ENCODE measurements around the gene ASB18.
"Not testable (repeated sequence)": the region's sequence is repeated elsewhere in the genome, so short reads cannot be mapped to it uniquely, and the experiment has no call there.

Gene ASB18

GRCh38 chr2:236264256-236264655, at the start of gene ASB18:
Gene ASB18 (minus strand): TSS chr2:236264406. CDS start chr2:236264345, 61 bp downstream.
- DNase-seq: no peak

GRCh38 chr2:236311286-236311685, 47.1 kb upstream of the ASB18 start:
- DNase-seq: no peak

GRCh38 chr2:236309669-236310029, 45.4 kb upstream of the ASB18 start:
- DNase-seq: no peak

- DNase-seq: no peak
Observed at GRCh38 chr2:236308855-236309668, 44.9 kb upstream of the ASB18 start.

- no peak for DNase-seq
Observed at GRCh38 chr2:236307641-236308040, 43.4 kb upstream of the ASB18 start.

GRCh38 chr2:236306825-236307540, 42.8 kb upstream of the ASB18 start:
- DNase-seq: no peak

- DNase-seq: no peak
Observed at GRCh38 chr2:236305964-236306605, 41.9 kb upstream of the ASB18 start.

GRCh38 chr2:236305531-236305930, 41.3 kb upstream of the ASB18 start:
- no peak for DNase-seq

GRCh38 chr2:236303935-236304334, 39.7 kb upstream of the ASB18 start:
- DNase-seq: no peak

- DNase-seq: no peak
Observed at GRCh38 chr2:236302555-236302954, 38.3 kb upstream of the ASB18 start.

GRCh38 chr2:236298924-236299475, 34.8 kb upstream of the ASB18 start:
- no peak for DNase-seq

GRCh38 chr2:236295481-236295880, 31.3 kb upstream of the ASB18 start:
- no peak for DNase-seq

GRCh38 chr2:236294647-236295046, 30.4 kb upstream of the ASB18 start:
- no peak for DNase-seq

- DNase-seq: no peak
Observed at GRCh38 chr2:236293241-236293810, 29.1 kb upstream of the ASB18 start.

- DNase-seq: no peak
Observed at GRCh38 chr2:236291911-236292310, 27.7 kb upstream of the ASB18 start.

- DNase-seq: no peak
Observed at GRCh38 chr2:236291476-236291875, 27.3 kb upstream of the ASB18 start.

- DNase-seq: no peak
Observed at GRCh38 chr2:236290742-236291425, 26.7 kb upstream of the ASB18 start.

GRCh38 chr2:236289766-236290462, 25.7 kb upstream of the ASB18 start:
- no peak for DNase-seq

- not testable (repeated sequence) for DNase-seq
Observed at GRCh38 chr2:236288373-236288772, 24.2 kb upstream of the ASB18 start.

- no peak for DNase-seq
Observed at GRCh38 chr2:236287656-236288055, 23.4 kb upstream of the ASB18 start.

- DNase-seq: no peak
Observed at GRCh38 chr2:236286873-236287545, 22.8 kb upstream of the ASB18 start.
